ENCODE results near the gene DNAJB14. TPM values are rescaled to one million over a fixed set of nuclear protein-coding genes. Genes with fewer than 3 reads are reported as not detected.

The DNAJB14 gene
- total RNA-seq, 1 experiment from 2014 or later = 41.0 TPM

DNA sequence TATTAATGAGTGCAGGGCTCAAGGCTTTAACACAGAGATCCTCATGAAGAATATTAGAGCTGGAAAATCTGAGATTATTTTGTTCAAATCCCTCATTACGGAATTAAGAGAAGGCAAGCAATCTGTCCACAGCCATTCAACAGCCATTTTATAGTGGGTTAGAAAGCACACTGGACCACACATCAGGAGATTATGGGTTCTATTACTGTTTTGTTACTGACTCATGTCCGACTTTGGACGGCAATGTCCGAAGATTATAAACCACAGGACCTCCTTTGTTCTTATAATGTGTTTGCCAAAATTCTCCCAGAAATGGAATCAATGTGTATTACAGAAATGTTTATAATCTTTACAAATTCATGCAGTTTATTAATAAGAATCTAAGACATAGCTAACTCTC, 60.3 kb downstream of the DNAJB14 start:
- H3K4me2 ChIP-seq (ENCODE audit: insufficient read depth, insufficient read length, low read length) = no peak overlapping the region
- H2BK12ac ChIP-seq (ENCODE audit: insufficient read length, low read depth, low read length) = no peak overlapping the region
- no peaks in the 10 kb centered on the region for H4K20me1 ChIP-seq (ENCODE audit: control insufficient read depth, insufficient read depth, insufficient read length)
- no peaks in the 10 kb centered on the region for H3K23me2 ChIP-seq (ENCODE audit: insufficient read length, low read depth, low read length, poor library complexity, severe bottlenecking)
- H2BK5ac ChIP-seq (ENCODE audit: insufficient read length, low read length) = no peak overlapping the region
- no peaks in the 10 kb centered on the region for H3K4me1 Mint-ChIP-seq
- H2BK120ac ChIP-seq (ENCODE audit: low read depth, low read length, poor library complexity, severe bottlenecking) = no peak overlapping the region
- H3K27me3 Mint-ChIP-seq (ENCODE audit: low read depth) = no peaks in the 10 kb centered on the region
- H4K8ac ChIP-seq (replicated peaks; ENCODE audit: insufficient read length, low read depth, low read length) = no peak overlapping the region
- H3K9me3 Mint-ChIP-seq = no peaks in the 10 kb centered on the region
- no peak for DNase-seq
- no peak overlapping the region for H3K56ac ChIP-seq (ENCODE audit: insufficient read length, low read depth, low read length)
- H2AFZ ChIP-seq (ENCODE audit: low read length) = no peak overlapping the region
- H3K18ac ChIP-seq (ENCODE audit: insufficient read length, low read depth, low read length) = no peak overlapping the region
- H3K36me3 Mint-ChIP-seq (ENCODE audit: insufficient read depth in 1 of 3, low read depth in 3 of 3) = peaks cover 0 to 8% (median 5%) of the 10 kb centered on the region in 3 experiments; a peak in 4 of 7 replicates
- H3K79me1 ChIP-seq (ENCODE audit: insufficient read depth, low read depth, low read length, poor library complexity, severe bottlenecking) = no peaks in the 10 kb centered on the region
- no peak overlapping the region for H3K9ac ChIP-seq (ENCODE audit: extremely low read depth, insufficient read length, low read length)
- no peak overlapping the region for H3K27ac Mint-ChIP-seq
- no peak for TF ChIP-seq CTCF (conservative IDR thresholded peaks at IDR 0.05)
- no peak overlapping the region for H2BK20ac ChIP-seq (ENCODE audit: low read depth, low read length, poor library complexity, severe bottlenecking)
- H3K27me3 ChIP-seq (ENCODE audit: insufficient read depth, low read length) = no peaks in the 10 kb centered on the region
- H3K79me2 ChIP-seq (ENCODE audit: insufficient read depth, low read length) = no peaks in the 10 kb centered on the region
- H3K23ac ChIP-seq (ENCODE audit: insufficient read length, low read depth, low read length) = no peak overlapping the region
- no peaks in the 10 kb centered on the region for H3K4me1 ChIP-seq (ENCODE audit: insufficient read depth, low read length)
- whole genome bisulfite sequencing (ENCODE audit: extremely low coverage, insufficient read length, low lambda C conversion rate) = no CpG with 5 or more reads among the region's 4 CpGs
- no peak overlapping the region for H4K91ac ChIP-seq (ENCODE audit: insufficient read length, low read depth, low read length)
- no peak overlapping the region for H2BK15ac ChIP-seq (ENCODE audit: low read depth, low read length)
- no peak overlapping the region for H3K27ac ChIP-seq (ENCODE audit: insufficient read length, low read depth, low read length)
- H3K4ac ChIP-seq (ENCODE audit: low read depth, low read length) = no peak overlapping the region
- no peak overlapping the region for H4K5ac ChIP-seq (ENCODE audit: insufficient read length, low read depth, low read length)
- H3T11ph ChIP-seq (ENCODE audit: low read length) = no peak overlapping the region
- H3K4me3 Mint-ChIP-seq = no peak overlapping the region
- no peak overlapping the region for H3K14ac ChIP-seq (ENCODE audit: insufficient read depth, low read length)
- H2AK5ac ChIP-seq (ENCODE audit: insufficient read length, low read length) = no peak overlapping the region
- H3K9me3 ChIP-seq (ENCODE audit: control insufficient read depth, low read depth, low read length) = no peaks in the 10 kb centered on the region
